Measurements from ENCODE around the gene ZNF236.
A peak's percentile ranks its signal among the peaks of the same experiment; 100 is the strongest.

The ZNF236 gene

GRCh38 chr18:76972846-76973519 is 150.6 kb downstream of the ZNF236 start:
- DNase-seq (ENCODE audit: low read depth in 2 of 2), result no peak

- DNase-seq (ENCODE audit: low read depth in 2 of 2), result no peak
Measured at GRCh38 chr18:76973520-76974266, 151.3 kb downstream of the ZNF236 start.

GRCh38 chr18:76974386-76974785 is 152.0 kb downstream of the ZNF236 start:
- no peak for DNase-seq (ENCODE audit: low read depth in 2 of 2)

GRCh38 chr18:76975577-76976110 is 153.3 kb downstream of the ZNF236 start:
- no peak for DNase-seq (ENCODE audit: low read depth in 2 of 2)

GRCh38 chr18:76977108-76977621 is 154.8 kb downstream of the ZNF236 start:
- DNase-seq (ENCODE audit: low read depth in 2 of 2), result no peak

GRCh38 chr18:76977684-76978232 is 155.4 kb downstream of the ZNF236 start:
- no peak for DNase-seq (ENCODE audit: low read depth in 2 of 2)

GRCh38 chr18:76978616-76979015 is 156.3 kb downstream of the ZNF236 start:
- no peak for DNase-seq (ENCODE audit: low read depth in 2 of 2)

- DNase-seq (ENCODE audit: low read depth in 2 of 2), result no peak
Measured at GRCh38 chr18:76979111-76979751, 156.9 kb downstream of the ZNF236 start.

GRCh38 chr18:76979906-76980305 is 157.5 kb downstream of the ZNF236 start:
- no peak for DNase-seq (ENCODE audit: low read depth in 2 of 2)

GRCh38 chr18:76980663-76981395 is 158.5 kb downstream of the ZNF236 start:
- DNase-seq (ENCODE audit: low read depth in 2 of 2), result no peak

GRCh38 chr18:76981396-76981968 is 159.1 kb downstream of the ZNF236 start:
- DNase-seq (ENCODE audit: low read depth in 2 of 2), result no peak

- no peak for DNase-seq (ENCODE audit: low read depth in 2 of 2)
Measured at GRCh38 chr18:76982038-76982437, 159.7 kb downstream of the ZNF236 start.

GRCh38 chr18:76982841-76983583 is 160.7 kb downstream of the ZNF236 start:
- peak; percentile 73 to 88 for DNase-seq (ENCODE audit: low read depth in 2 of 2)

GRCh38 chr18:76983613-76984051 is 161.3 kb downstream of the ZNF236 start:
- no peak for DNase-seq (ENCODE audit: low read depth in 2 of 2)

- DNase-seq (ENCODE audit: low read depth in 2 of 2), result no peak
Measured at GRCh38 chr18:76984193-76985155, 162.1 kb downstream of the ZNF236 start.

- no peak for DNase-seq (ENCODE audit: low read depth in 2 of 2)
Measured at GRCh38 chr18:76985156-76985950, 163.0 kb downstream of the ZNF236 start.

GRCh38 chr18:76985951-76986236 is 163.5 kb downstream of the ZNF236 start:
- no peak for DNase-seq (ENCODE audit: low read depth in 2 of 2)

GRCh38 chr18:76986406-76986805 is 164.0 kb downstream of the ZNF236 start:
- DNase-seq (ENCODE audit: low read depth in 2 of 2), result no peak

All from stimulated activated CD4-positive, alpha-beta T cell treated with anti-CD3 and anti-CD28 coated beads, Interleukin-12 subunit alpha, Interleukin-12 subunit beta, amount 100 ng/mL, for 24 hours (primary cell).